ENCODE results near the gene ARHGAP40. TPM values are rescaled to one million over a fixed set of nuclear protein-coding genes. Genes with fewer than 3 reads are reported as not detected.

ARHGAP40 gene
- total RNA-seq, 1 experiment from 2014 or later: 0.18 TPM

DNA sequence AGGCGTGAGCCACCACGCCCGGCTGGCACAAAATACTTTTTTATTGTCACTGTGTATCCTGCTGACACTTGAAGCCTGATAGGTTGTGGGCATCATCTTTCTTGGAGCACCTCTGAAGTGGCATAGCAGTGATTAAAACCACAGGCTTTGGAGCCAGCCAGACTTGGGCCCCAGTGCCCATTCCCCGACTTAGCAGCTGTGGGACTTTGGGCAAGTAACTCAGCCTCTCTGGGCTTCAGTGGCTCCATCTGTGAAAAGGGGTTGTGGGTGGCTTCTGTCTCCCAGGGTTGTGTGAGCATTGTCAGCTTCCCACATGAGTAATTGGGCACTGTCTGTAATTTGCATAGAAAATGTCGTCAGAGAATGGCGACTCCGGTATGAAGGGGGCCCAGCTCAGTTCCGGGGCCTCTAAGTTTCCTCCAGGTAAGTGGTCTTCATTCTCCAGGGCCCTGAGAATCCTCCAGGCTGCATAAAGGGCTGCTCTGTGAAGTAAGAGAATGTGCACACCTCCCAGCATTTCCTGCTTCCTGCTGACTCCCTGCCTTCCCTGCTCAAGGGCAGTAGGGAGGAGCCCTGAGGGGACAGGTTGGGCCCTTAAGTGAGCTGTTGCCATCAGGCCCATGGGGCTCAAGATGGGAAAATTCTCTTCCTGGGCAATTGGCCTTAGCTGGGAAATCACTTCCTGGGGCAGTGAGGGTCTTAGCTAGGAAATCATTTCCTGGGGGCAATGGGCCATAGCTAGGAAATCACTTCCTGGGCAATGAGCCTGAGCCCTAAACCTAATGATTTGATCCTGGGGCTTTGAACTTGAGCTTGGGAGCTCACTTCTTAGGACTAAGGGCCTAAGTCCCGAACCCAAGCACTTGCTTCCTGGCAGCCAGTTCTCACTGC, 27.2 kb downstream of the ARHGAP40 start:
- no peaks in the 10 kb centered on the region for H3K4me1 ChIP-seq (ENCODE audit: control insufficient read depth, insufficient read depth, low read length)
- in situ Hi-C loops (cut with HindIII; ENCODE audit: low pct_unique_long_range_greater_than_20kb, low sequenced_read_pairs) (no loop called here), intact Hi-C loops (cut with micrococcal nuclease; ENCODE audit: unreplicated experiment) (no loop called here)
- DNase-seq (ENCODE audit: low read depth, low spot score) (no peak), ATAC-seq (no peak)
- no peak overlapping the region for H3K27ac ChIP-seq (ENCODE audit: low read length)
- POLR2A ChIA-PET: no interaction called here
- H3K9me3 ChIP-seq (ENCODE audit: control insufficient read depth, insufficient read depth, low read depth, low read length): no peaks in the 10 kb centered on the region
- H3K36me3 ChIP-seq (ENCODE audit: control insufficient read depth, insufficient read depth, low read length): no peaks in the 10 kb centered on the region
- CTCF ChIA-PET: no interaction called here
- no peak for TF ChIP-seq POLR2AphosphoS5 (IDR thresholded peaks at IDR 0.05; ENCODE audit: low read depth, low read length)
- H3K4me3 ChIP-seq (ENCODE audit: low read depth in 2 of 2, low read length in 2 of 2): no peak overlapping the region
- H3K27me3 ChIP-seq (ENCODE audit: control insufficient read depth, insufficient read depth, low read length): no peaks in the 10 kb centered on the region
- no TSS peak for BruUV-seq (replicated peaks)

DNA sequence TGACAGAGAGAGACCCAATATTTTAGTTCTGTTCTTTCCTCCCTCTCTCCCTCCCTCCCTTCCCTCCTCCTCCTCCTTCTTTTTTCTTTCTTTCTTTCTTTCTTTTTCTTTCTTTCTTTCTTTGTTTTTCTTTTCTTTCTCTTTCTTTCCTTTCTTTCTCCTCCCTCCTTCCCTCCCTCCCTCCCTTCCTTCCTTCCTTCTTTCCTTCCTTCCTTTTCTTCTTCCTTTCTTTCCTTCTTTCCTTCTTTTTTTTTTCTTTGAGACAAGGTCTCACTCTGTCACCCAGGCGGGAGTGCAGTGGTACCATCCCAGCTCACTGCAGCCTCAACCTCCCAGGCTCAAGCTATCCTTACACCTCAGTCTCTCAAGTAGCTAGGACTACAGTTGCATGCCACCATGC, 28.4 kb downstream of the ARHGAP40 start:
- H3K4me1 ChIP-seq (ENCODE audit: control insufficient read depth, insufficient read depth, low read length): no peaks in the 10 kb centered on the region
- no peak overlapping the region for H3K27ac ChIP-seq (ENCODE audit: low read length)
- H3K4me3 ChIP-seq (ENCODE audit: low read depth in 2 of 2, low read length in 2 of 2): no peak overlapping the region
- DNase-seq (ENCODE audit: low read depth, low spot score) (no peak), ATAC-seq (no peak)
- no peaks in the 10 kb centered on the region for H3K9me3 ChIP-seq (ENCODE audit: control insufficient read depth, insufficient read depth, low read depth, low read length)
- BruUV-seq (replicated peaks): no TSS peak
- no peaks in the 10 kb centered on the region for H3K27me3 ChIP-seq (ENCODE audit: control insufficient read depth, insufficient read depth, low read length)
- ChIA-PET POLR2A (no interaction called here), CTCF (no interaction called here)
- TF ChIP-seq, protein P1, sequence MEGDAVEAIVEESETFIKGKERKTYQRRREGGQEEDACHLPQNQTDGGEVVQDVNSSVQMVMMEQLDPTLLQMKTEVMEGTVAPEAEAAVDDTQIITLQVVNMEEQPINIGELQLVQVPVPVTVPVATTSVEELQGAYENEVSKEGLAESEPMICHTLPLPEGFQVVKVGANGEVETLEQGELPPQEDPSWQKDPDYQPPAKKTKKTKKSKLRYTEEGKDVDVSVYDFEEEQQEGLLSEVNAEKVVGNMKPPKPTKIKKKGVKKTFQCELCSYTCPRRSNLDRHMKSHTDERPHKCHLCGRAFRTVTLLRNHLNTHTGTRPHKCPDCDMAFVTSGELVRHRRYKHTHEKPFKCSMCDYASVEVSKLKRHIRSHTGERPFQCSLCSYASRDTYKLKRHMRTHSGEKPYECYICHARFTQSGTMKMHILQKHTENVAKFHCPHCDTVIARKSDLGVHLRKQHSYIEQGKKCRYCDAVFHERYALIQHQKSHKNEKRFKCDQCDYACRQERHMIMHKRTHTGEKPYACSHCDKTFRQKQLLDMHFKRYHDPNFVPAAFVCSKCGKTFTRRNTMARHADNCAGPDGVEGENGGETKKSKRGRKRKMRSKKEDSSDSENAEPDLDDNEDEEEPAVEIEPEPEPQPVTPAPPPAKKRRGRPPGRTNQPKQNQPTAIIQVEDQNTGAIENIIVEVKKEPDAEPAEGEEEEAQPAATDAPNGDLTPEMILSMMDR (IDR thresholded peaks at IDR 0.05): no peak
- in situ Hi-C loops (cut with HindIII; ENCODE audit: low pct_unique_long_range_greater_than_20kb, low sequenced_read_pairs): no loop called here
- no peaks in the 10 kb centered on the region for H3K36me3 ChIP-seq (ENCODE audit: control insufficient read depth, insufficient read depth, low read length)
- intact Hi-C loops (cut with micrococcal nuclease; ENCODE audit: unreplicated experiment): no loop called here

DNA sequence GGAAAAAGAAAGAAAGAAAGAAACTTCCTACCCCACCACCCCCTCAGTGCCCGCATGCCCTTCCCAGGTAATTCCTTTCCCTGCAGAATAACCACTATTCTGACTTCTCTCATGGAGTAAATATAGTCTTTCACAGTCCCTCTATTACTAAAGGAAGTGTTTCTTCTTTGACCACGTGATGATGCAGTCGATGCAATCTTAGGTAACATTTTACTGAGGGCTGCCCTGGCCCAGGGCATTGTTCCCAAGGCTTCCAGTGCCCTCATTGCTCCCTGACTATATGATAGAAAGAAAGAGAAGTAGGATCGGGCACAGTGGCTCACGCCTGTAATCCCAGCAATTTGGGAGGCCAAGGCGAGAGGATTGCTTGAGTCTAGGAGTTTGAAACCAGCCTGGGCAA, 29.1 kb downstream of the ARHGAP40 start:
- Histone ChIP-seq H3K36me3 (ENCODE audit: control insufficient read depth, insufficient read depth, low read length) (no peaks in the 10 kb centered on the region), H3K4me1 (ENCODE audit: control insufficient read depth, insufficient read depth, low read length) (no peaks in the 10 kb centered on the region), H3K4me3 (ENCODE audit: low read depth in 2 of 2, low read length in 2 of 2) (no peak overlapping the region), H3K9me3 (ENCODE audit: control insufficient read depth, insufficient read depth, low read depth, low read length) (no peaks in the 10 kb centered on the region), H3K27ac (ENCODE audit: low read length) (no peak overlapping the region), H3K27me3 (ENCODE audit: control insufficient read depth, insufficient read depth, low read length) (no peaks in the 10 kb centered on the region)
- intact Hi-C loops (cut with micrococcal nuclease; ENCODE audit: unreplicated experiment): no loop called here
- no TSS peak for BruUV-seq (replicated peaks)
- CTCF ChIA-PET: no interaction called here
- TF ChIP-seq, protein P2, sequence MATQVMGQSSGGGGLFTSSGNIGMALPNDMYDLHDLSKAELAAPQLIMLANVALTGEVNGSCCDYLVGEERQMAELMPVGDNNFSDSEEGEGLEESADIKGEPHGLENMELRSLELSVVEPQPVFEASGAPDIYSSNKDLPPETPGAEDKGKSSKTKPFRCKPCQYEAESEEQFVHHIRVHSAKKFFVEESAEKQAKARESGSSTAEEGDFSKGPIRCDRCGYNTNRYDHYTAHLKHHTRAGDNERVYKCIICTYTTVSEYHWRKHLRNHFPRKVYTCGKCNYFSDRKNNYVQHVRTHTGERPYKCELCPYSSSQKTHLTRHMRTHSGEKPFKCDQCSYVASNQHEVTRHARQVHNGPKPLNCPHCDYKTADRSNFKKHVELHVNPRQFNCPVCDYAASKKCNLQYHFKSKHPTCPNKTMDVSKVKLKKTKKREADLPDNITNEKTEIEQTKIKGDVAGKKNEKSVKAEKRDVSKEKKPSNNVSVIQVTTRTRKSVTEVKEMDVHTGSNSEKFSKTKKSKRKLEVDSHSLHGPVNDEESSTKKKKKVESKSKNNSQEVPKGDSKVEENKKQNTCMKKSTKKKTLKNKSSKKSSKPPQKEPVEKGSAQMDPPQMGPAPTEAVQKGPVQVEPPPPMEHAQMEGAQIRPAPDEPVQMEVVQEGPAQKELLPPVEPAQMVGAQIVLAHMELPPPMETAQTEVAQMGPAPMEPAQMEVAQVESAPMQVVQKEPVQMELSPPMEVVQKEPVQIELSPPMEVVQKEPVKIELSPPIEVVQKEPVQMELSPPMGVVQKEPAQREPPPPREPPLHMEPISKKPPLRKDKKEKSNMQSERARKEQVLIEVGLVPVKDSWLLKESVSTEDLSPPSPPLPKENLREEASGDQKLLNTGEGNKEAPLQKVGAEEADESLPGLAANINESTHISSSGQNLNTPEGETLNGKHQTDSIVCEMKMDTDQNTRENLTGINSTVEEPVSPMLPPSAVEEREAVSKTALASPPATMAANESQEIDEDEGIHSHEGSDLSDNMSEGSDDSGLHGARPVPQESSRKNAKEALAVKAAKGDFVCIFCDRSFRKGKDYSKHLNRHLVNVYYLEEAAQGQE (IDR thresholded peaks at IDR 0.05; ENCODE audit: insufficient read depth in 1 of 2, low read depth in 2 of 2, low read length in 1 of 2): no peak
- TF ChIP-seq POLR2AphosphoS5 (IDR thresholded peaks at IDR 0.05; ENCODE audit: low read depth, low read length) (no peak), TCF7L2 (IDR thresholded peaks at IDR 0.05; ENCODE audit: low read depth, low read length) (no peak), SIN3A (IDR thresholded peaks at IDR 0.05; ENCODE audit: borderline replicate concordance, insufficient read depth, low read depth, low read length) (no peak)
- TF ChIP-seq, protein P1 (IDR thresholded peaks at IDR 0.05): no peak
- ATAC-seq (no peak), DNase-seq (ENCODE audit: low read depth, low spot score) (no peak)
- POLR2A ChIA-PET: interaction anchor here (0.6 kb wide), 1 partner anchor 111 kb away, joined by 11 read pairs; no protein-coding TSS in a partner anchor
- in situ Hi-C loops (cut with HindIII; ENCODE audit: low pct_unique_long_range_greater_than_20kb, low sequenced_read_pairs): no loop called here
